Testis (tissue), 2 donors: ENCODE measurements around the gene CYP4F22.

Experiments used
- POLR2A ChIP-seq: fragments of 450-650 bp; IDR thresholded peaks from one replicate; pipeline ENCODE4 v1.6.1; 2017; ENCODE audit warnings: antibody characterized with exemption, mild to moderate bottlenecking, moderate library complexity
- TF ChIP-seq, protein P1 (sequence below), 3 experiments: fragments of 450-650 bp in 2 of 3; fragments of 200-600 bp in 1 of 3; sonication (generic) in 1 of 3; IDR thresholded peaks; one replicate each; pipeline ENCODE4 v1.5.1; 2016 to 2019; ENCODE audit warnings: antibody characterized with exemption in 3 of 3, mild to moderate bottlenecking in 2 of 3, moderate library complexity in 1 of 3

DNA sequence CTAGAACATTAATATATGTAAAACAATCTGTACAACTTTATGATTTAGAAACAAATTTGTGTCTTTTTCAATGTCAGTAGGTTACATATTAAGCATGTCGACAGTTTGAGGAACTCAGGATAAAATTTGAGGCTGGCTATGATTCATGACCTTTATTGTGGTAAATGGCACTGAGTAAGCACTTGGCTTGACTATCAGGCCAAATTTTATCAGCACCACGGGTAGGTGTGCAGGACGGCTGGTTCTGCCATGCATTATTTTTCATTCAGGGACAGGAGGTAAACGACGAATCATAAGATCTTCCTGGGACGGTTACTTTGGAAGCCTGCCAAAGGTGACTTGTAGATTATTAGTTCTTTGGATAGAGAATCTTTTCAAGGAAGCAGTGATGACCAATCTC is 86.7 kb downstream of the CYP4F22 start:
- TF ChIP-seq POLR2A = no peak
- TF ChIP-seq, protein P1, sequence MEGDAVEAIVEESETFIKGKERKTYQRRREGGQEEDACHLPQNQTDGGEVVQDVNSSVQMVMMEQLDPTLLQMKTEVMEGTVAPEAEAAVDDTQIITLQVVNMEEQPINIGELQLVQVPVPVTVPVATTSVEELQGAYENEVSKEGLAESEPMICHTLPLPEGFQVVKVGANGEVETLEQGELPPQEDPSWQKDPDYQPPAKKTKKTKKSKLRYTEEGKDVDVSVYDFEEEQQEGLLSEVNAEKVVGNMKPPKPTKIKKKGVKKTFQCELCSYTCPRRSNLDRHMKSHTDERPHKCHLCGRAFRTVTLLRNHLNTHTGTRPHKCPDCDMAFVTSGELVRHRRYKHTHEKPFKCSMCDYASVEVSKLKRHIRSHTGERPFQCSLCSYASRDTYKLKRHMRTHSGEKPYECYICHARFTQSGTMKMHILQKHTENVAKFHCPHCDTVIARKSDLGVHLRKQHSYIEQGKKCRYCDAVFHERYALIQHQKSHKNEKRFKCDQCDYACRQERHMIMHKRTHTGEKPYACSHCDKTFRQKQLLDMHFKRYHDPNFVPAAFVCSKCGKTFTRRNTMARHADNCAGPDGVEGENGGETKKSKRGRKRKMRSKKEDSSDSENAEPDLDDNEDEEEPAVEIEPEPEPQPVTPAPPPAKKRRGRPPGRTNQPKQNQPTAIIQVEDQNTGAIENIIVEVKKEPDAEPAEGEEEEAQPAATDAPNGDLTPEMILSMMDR (IDR thresholded peaks at IDR 0.05) = no peak
